Measurements from ENCODE around the gene RPS6KA2.

DNA sequence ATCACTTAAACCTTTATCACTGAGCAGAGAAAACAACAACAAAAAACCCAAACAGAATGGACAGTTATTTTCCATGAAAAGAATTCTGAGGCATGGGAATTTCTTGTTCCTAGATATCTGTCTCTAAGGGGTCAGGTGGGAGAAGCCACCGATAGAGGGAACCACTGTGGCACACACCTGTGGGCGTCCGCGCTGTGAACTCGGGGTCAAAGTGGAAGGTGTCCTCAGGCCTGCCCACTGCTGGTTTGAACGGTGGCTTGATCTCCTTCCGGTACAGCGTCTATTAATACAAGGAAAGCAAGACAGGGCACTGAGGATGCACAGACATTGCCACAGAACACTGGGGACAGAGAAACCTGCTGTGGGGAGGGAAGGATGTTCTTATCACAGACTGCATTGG is 167.8 kb downstream of the RPS6KA2 start:
- TF ChIP-seq, protein P1, sequence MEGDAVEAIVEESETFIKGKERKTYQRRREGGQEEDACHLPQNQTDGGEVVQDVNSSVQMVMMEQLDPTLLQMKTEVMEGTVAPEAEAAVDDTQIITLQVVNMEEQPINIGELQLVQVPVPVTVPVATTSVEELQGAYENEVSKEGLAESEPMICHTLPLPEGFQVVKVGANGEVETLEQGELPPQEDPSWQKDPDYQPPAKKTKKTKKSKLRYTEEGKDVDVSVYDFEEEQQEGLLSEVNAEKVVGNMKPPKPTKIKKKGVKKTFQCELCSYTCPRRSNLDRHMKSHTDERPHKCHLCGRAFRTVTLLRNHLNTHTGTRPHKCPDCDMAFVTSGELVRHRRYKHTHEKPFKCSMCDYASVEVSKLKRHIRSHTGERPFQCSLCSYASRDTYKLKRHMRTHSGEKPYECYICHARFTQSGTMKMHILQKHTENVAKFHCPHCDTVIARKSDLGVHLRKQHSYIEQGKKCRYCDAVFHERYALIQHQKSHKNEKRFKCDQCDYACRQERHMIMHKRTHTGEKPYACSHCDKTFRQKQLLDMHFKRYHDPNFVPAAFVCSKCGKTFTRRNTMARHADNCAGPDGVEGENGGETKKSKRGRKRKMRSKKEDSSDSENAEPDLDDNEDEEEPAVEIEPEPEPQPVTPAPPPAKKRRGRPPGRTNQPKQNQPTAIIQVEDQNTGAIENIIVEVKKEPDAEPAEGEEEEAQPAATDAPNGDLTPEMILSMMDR (IDR thresholded peaks at IDR 0.05), result no peak
- TF ChIP-seq POLR2AphosphoS5 (IDR thresholded peaks at IDR 0.05) (no peak), POLR2A (IDR thresholded peaks at IDR 0.05) (no peak)

All from breast epithelium (tissue), 3 donors.